Measurements from ENCODE around the gene SSTR3. TPM values are rescaled to one million over a fixed set of nuclear protein-coding genes. Genes with fewer than 3 reads are reported as not detected.
"Not testable (repeated sequence)": the region's sequence is repeated elsewhere in the genome, so short reads cannot be mapped to it uniquely, and the experiment has no call there.

SSTR3 gene
- total RNA-seq, 1 donor from 2014 or later, result not detected

GRCh38 chr22:37243402-37244113 is 31.3 kb upstream of the SSTR3 start:
- no peak for DNase-seq (ENCODE audit: extremely low read depth, low read depth, low spot score)

- DNase-seq (ENCODE audit: extremely low read depth, low read depth, low spot score), result no peak
Observed at GRCh38 chr22:37242395-37242918, 30.2 kb upstream of the SSTR3 start.

- no peak for DNase-seq (ENCODE audit: extremely low read depth, low read depth, low spot score)
Observed at GRCh38 chr22:37241351-37242142, 29.3 kb upstream of the SSTR3 start.

GRCh38 chr22:37240941-37241320 is 28.7 kb upstream of the SSTR3 start:
- DNase-seq (ENCODE audit: extremely low read depth, low read depth, low spot score), result no peak

GRCh38 chr22:37240240-37240940 is 28.1 kb upstream of the SSTR3 start:
- no peak for DNase-seq (ENCODE audit: extremely low read depth, low read depth, low spot score)

- no peak for DNase-seq (ENCODE audit: extremely low read depth, low read depth, low spot score)
Observed at GRCh38 chr22:37239336-37240239, 27.3 kb upstream of the SSTR3 start.

GRCh38 chr22:37237371-37238268 is 25.3 kb upstream of the SSTR3 start:
- DNase-seq (ENCODE audit: extremely low read depth, low read depth, low spot score), result no peak

GRCh38 chr22:37235897-37236607 is 23.8 kb upstream of the SSTR3 start:
- no peak for DNase-seq (ENCODE audit: extremely low read depth, low read depth, low spot score)

- no peak for DNase-seq (ENCODE audit: extremely low read depth, low read depth, low spot score)
Observed at GRCh38 chr22:37234736-37235711, 22.7 kb upstream of the SSTR3 start.

- no peak for DNase-seq (ENCODE audit: extremely low read depth, low read depth, low spot score)
Observed at GRCh38 chr22:37233751-37234631, 21.7 kb upstream of the SSTR3 start.

GRCh38 chr22:37233371-37233750 is 21.1 kb upstream of the SSTR3 start:
- DNase-seq (ENCODE audit: extremely low read depth, low read depth, low spot score), result not testable (repeated sequence)

GRCh38 chr22:37232140-37232998 is 20.1 kb upstream of the SSTR3 start:
- DNase-seq (ENCODE audit: extremely low read depth, low read depth, low spot score), result no peak

- DNase-seq (ENCODE audit: extremely low read depth, low read depth, low spot score), result no peak
Observed at GRCh38 chr22:37231406-37232139, 19.3 kb upstream of the SSTR3 start.

- DNase-seq (ENCODE audit: extremely low read depth, low read depth, low spot score), result no peak
Observed at GRCh38 chr22:37230673-37231405, 18.6 kb upstream of the SSTR3 start.
